COLO668 (cell line): ENCODE results near the gene CMTM8.
"Not testable (repeated sequence)": the region's sequence is repeated elsewhere in the genome, so short reads cannot be mapped to it uniquely, and the experiment has no call there.

Experiments used
- DNase-seq: peaks from one replicate; lab custom pipeline; 2025; ENCODE audit not compliant: unreplicated experiment; lab: John Stamatoyannopoulos, UW

CMTM8 gene

GRCh38 chr3:32374788-32375595 is 136.5 kb downstream of the CMTM8 start:
- DNase-seq: peak; percentile 37

GRCh38 chr3:32375596-32375930 is 137.1 kb downstream of the CMTM8 start:
- no peak for DNase-seq

DNA sequence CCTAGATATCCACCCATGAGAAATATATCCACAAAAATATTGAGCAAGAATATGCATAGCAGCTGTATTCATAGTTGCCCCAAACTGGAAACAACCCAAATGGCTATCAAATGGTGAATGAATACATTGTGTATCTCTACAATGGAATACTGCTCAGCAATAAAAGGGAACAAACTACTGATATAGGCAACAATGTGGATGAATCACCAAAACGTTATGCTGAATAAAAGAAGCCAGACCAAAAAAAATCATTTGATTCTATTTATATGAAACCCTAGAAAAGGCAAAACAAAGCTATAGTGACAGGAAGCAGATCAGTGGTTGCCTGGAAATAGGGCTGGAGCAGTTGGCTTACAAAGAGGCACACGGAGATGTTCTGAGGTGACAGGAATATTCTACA is 137.6 kb downstream of the CMTM8 start:
- DNase-seq: no peak

GRCh38 chr3:32379831-32380500 is 141.5 kb downstream of the CMTM8 start:
- DNase-seq: no peak

DNA sequence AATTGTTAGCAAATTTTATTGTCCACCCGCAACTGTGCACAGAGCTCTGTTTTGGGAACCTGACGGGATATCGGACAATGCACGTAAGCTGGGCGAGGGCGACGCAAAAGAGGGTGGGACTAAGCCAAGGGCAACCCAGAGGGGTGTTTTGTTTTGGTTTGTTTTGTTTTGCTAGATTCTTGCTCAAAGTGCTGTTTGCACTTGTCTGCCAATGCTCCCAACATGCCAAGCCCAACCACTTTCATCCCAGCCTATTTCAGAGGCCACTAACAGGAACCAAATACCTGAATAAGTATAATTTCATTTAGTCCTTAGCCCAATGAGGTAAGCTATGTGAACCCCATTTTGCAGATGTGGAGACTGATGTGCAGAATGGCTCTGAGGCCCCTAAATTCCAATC is 143.4 kb downstream of the CMTM8 start:
- no peak for DNase-seq

DNA sequence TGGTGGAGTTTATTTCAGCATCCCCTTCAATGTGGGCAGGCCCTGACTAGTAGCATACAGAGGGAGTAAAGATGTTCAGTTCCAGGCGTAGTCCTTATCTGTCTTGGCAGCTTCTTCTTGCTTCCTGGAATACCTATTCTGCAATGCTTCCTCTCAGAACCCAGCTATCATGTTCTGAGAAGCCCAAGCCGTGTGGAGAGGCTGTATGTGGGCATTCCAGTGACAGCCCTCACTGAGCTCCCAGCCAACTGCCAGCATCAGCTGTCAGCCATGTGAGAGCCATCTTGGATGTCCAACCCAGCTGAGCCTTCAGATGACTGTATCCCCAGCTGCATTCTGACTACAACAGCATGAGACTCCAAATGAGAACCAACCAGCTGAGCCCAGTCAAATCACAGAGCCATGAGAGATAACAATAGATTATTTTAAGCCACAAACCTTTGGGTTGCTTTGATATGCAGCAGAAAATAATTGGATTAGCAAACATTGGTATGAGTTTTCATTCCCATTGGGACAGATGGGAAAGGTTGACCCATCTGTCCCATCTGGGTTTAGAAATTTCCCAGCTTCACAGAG is 144.7 kb downstream of the CMTM8 start:
- no peak for DNase-seq

DNA sequence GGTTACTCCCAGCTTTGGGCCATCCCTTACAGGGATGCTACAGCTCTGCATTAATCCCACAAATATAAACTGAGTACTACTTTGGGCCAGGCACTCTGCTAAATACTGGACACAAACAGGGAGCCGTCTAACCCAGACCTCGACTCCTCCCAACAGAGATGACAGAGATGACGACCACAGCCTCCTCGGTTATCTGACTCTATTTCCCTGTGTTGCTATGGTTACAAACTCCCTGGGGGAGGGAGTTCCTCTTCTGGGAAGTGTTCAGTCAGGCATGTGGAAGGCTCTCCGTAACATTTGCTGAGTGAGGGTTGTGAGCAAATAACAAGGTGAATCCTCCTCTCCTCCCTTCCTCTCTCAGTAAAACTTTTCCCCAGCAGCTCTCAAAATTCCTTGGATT is 146.5 kb downstream of the CMTM8 start:
- peak; percentile 4 for DNase-seq

DNA sequence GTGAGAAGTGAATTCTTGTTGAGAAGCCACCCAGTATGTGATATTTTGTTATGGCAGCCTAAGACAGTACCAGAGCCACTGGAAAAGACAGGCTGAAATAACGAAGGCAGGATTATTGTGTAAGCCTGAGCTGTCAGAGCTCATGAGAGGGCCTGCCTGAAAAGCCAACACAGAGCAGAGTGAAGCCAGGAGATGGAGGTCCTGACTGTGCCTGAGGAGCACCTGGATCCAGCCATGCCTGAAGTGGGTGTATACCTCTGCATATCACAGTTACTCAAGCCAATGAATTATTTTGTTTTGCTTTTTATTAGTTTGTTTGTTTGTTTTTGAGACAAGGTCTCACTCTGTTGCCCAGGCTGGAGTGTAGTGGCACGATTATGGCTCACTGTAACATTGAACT is 149.0 kb downstream of the CMTM8 start:
- DNase-seq: no peak

GRCh38 chr3:32389577-32389976 is 151.1 kb downstream of the CMTM8 start:
- not testable (repeated sequence) for DNase-seq

- DNase-seq: peak; percentile 52
Observed at GRCh38 chr3:32391643-32392535, 153.4 kb downstream of the CMTM8 start, which contains the start of gene CMTM7. Gene CMTM7, plus strand, starts transcription at chr3:32391853. Its CDS starts 54 bp downstream, at chr3:32391907.

DNA sequence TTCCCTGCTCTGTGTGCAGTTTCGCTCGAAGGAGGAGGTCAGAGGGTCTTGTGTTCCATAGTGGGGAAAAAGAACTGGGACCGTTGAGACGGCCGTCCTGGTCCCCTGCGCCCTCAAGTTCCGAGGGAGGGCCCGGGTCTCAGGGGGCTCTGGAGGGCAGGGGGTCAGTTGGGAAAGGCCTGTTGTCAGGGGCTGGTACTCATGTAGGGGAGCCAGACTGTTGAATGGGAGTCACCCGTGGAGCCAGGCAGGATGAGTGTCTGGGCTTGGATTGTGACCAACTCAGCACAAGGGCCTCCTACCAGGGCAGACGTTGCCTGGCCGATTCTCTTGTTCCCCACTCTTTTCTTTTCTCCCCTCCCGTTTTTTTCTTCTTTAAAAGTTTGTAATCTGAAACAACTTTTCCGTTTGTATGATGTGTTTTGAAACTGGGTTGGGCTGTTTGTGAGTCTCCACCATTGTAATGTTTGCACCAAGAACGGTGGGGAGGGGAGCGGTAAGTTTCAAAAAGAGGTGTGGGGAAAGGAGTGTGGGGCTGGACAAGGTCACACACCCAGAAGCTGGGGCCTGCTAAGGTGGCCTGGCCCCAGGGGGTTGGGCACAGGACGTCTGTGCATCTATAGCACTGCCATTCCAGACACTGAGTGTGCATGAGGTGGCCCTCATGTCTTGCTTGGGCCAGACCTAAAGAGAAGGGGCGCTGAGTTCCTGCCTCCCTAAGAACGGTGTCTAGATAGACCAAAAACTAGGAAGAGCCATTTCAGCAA is 154.2 kb downstream of the CMTM8 start:
- no peak for DNase-seq

GRCh38 chr3:32395496-32395895 is 157.0 kb downstream of the CMTM8 start:
- DNase-seq: no peak

- DNase-seq: no peak
Observed at GRCh38 chr3:32397941-32398340, 159.5 kb downstream of the CMTM8 start.

GRCh38 chr3:32398531-32398930 is 160.1 kb downstream of the CMTM8 start:
- DNase-seq: no peak

- peak; percentile 12 for DNase-seq
Observed at GRCh38 chr3:32399030-32399620, 160.6 kb downstream of the CMTM8 start.

DNA sequence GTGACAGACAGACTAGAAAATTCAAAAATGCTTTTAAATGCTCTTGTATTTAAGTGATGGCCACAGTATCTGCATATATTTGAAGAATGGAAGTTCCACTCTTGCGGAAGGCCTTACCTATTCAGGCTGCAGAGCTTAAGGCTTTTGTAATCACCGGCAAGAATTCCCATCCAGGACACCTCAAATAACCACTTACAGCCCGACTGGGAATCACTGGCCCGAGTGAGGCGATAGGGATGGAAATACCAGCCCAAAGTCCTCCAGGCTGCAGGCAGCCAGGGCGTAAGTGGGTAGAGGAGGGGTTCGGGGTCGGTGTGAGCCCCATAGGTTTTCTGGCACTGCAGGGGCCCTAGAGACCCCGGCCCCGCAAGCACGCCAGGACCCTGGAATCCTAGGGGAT is 162.6 kb downstream of the CMTM8 start:
- no peak for DNase-seq

GRCh38 chr3:32401556-32402081 is 163.1 kb downstream of the CMTM8 start:
- peak; percentile 85 for DNase-seq

DNA sequence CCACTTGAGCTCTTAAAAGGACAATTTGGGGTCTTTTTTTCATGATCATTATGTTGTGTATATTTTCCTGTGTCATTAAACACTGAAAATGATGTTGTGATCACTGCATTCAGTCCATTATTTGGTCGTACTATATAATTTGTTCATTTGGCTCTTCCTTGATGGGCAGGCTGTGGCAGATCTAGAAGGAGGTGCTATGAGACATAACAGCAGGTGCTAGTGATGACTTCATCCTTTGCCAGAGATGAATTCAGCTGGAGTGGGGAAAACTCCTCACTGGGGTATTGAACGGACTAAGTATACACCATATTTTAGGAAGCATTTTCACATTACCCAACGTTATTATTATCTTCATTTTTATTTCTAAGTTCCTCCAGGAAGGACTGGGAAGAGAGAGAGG is 165.2 kb downstream of the CMTM8 start:
- DNase-seq: peak; percentile 27

DNA sequence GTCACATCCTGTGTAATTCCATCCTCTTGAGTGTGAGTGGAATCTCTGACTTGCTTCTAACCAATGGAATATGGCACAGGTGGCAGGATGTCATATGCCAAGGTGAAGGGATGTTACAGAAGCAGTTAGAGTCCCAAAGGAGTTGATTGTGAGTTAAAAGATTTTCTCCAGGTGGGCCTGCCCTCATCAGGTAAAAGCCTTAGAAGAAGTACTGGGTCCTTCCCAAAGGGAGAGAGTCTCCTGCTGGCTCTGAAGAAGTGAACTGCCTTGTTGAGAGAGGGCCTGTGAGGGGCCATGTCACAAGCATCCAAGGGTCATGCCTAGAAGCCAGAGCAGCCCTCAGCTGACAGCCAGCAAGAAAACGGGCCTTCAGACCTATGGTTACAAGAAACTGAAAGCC is 166.2 kb downstream of the CMTM8 start:
- DNase-seq: no peak

DNA sequence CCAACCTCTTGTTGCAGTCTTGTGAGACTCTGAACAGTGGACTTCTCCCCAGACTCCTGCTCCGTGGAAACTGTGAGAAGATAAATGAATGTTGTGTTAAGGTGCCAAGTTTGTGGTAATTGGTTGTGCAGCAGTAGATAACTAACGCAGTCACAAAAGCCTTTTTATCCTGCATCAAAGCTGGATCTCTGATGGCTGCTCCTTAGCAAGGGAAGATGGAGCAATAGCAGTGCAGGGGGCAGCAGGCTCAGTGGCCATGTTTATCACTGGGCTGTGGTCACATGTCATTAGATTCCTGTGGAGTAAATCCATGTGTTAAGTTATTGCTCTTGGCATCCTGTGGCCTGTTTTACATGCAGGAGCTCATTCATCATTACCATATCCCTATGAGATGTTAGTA is 166.7 kb downstream of the CMTM8 start:
- no peak for DNase-seq
